Effector memory CD4-positive, alpha-beta T cell (primary cell): Measurements from ENCODE around the gene DQX1.
A peak's percentile ranks its signal among the peaks of the same experiment; 100 is the strongest.

ENCODE experiments used
- DNase-seq, 3 donors: peaks; one replicate each; pipeline ENCODE4 v3.0.0-alpha.2; 2020
- H3K27ac ChIP-seq: 2 replicates; pipeline ENCODE4 v1.7.0; 2013; ENCODE audit warnings: mild to moderate bottlenecking, low read length, moderate library complexity; ENCODE audit not compliant: insufficient read depth, poor library complexity, severe bottlenecking
- H3K27me3 ChIP-seq: replicated peaks from 2 replicates; pipeline ENCODE4 v1.7.0; 2013; ENCODE audit warnings: mild to moderate bottlenecking, low read length; ENCODE audit not compliant: insufficient read depth, control insufficient read depth, poor library complexity, severe bottlenecking
- H3K36me3 ChIP-seq: 2 replicates; pipeline ENCODE4 v1.7.0; 2013; ENCODE audit warnings: mild to moderate bottlenecking, low read length, moderate library complexity; ENCODE audit not compliant: control insufficient read depth, insufficient read depth
- H3K4me1 ChIP-seq: 2 replicates; pipeline ENCODE4 v1.7.0; 2013; ENCODE audit warnings: low read length, mild to moderate bottlenecking; ENCODE audit not compliant: control insufficient read depth, insufficient read depth, poor library complexity, severe bottlenecking
- H3K4me3 ChIP-seq: 2 replicates; pipeline ENCODE4 v1.7.0; 2013; ENCODE audit warnings: low read length, low read depth, mild to moderate bottlenecking; ENCODE audit not compliant: insufficient read depth, poor library complexity, severe bottlenecking
- H3K9me3 ChIP-seq: 2 replicates; pipeline ENCODE4 v1.7.0; 2013; ENCODE audit warnings: mild to moderate bottlenecking, low read length, moderate library complexity; ENCODE audit not compliant: control insufficient read depth

Gene DQX1

DNA sequence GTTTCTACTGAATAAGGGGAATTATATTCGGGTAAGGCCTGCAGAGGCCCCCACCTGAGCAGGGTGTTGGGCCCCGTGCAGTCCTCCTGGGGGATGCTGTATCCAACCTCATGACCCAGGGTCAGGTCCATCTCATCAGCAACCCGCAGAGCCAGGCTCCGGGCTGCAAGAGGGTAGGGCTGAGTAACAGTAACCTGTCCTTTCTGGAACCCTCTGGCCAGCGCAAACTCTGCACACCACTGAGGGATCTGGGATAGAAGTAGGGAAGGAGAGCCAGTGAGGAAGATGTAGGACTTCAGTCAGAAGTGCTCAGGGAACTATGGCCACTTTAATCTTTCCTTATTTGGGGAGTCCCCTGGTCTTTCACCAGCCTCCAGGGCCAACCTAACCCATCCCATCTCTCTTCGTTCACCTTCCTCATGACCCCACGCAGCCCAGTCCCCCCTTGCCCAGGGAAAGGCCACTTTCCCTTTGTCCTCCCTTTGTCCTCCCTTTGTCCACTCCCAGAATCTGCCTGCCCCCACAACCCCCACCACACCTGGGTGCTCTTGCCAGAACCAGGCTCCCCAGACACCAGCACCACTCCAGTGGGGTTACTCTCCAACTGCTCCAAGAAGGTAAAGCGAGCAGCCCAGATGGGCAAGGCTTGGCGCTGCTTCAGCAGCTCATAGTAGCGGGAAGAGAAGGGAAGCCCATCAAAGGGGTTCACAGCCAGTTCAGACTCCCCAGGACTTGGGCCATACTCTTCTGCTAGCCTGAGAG lies 895 bp downstream of the DQX1 start:
- no peak overlapping the region for H3K4me3 ChIP-seq
- peaks cover 11% of the 10 kb centered on the region for H3K4me1 ChIP-seq
- DNase-seq, result no peak
- peaks cover 21% of the 10 kb centered on the region for H3K36me3 ChIP-seq
- no peaks in the 10 kb centered on the region for H3K27me3 ChIP-seq
- no peak overlapping the region for H3K27ac ChIP-seq
- no peaks in the 10 kb centered on the region for H3K9me3 ChIP-seq

DNA sequence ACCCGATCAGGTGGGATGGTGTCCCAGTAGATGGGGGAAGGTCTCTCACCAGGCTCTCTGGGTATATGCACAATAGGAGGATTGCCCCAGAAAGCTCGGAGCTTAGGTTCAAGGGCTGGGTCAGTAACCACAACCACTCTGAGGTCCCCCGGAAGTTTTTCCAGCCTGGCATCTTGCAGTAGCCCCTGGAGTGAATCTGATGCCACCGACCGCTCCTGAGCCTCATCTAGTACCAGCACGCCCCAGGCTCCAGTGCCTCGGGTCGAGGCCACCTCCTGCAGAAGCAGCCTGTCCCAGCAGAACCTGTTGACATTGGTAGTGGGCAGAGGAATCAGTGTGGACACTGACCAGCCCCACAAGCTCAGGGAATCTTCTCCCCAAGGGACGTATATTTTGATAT lies 2.0 kb downstream of the DQX1 start:
- peaks cover 8% of the 10 kb centered on the region for H3K4me1 ChIP-seq
- no peak overlapping the region for H3K4me3 ChIP-seq
- no peaks in the 10 kb centered on the region for H3K9me3 ChIP-seq
- H3K27ac ChIP-seq, result no peak overlapping the region
- DNase-seq, result no peak
- H3K27me3 ChIP-seq, result peaks cover 9% of the 10 kb centered on the region
- peaks cover 21% of the 10 kb centered on the region for H3K36me3 ChIP-seq

DNA sequence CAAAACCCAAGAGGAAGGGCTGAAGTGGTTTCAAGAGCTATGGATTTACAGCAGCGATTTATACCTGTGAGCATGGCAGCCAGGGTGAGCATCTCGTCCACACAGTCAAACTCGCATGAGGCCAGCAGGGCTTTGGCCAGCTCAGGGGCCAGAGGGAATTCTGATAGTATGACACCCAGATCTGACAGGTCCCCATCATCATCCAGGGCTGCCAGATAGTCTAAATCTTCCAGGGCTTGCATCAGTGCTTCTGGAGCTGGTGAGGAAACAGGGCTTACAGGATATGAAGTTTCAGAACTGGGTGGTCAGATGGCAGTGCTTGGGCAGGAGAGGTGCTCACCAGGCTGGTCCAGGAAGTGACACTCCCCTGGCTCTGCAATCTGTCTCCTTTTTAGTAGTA lies 3.5 kb downstream of the DQX1 start:
- Histone ChIP-seq H3K27me3 (peaks cover 22% of the 10 kb centered on the region), H3K36me3 (peaks cover 14% of the 10 kb centered on the region), H3K4me3 (no peak overlapping the region), H3K4me1 (no peaks in the 10 kb centered on the region), H3K9me3 (no peaks in the 10 kb centered on the region), H3K27ac (no peak overlapping the region)
- DNase-seq, result no peak

DNA sequence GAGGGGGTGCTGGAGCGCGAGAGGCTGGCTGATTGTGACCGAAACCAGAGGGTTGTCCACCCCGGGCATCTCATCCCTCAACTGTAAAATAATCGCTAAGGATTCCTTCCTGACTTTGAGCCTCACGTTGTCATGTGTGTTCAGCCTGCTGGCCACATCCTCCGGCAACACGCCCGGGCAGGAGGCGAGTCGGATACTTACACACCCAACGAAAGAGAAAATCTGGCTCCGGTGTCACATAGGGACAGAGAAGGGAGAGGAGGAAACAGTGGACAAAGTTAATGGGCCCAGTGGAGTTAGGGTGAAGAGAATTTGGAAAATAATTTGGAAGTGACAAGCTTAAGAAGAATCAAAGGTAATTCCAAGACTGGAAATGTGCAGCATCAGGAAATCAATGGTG lies 9.4 kb downstream of the DQX1 start:
- Histone ChIP-seq H3K4me3 (peak overlapping the region; percentile 58), H3K9me3 (no peaks in the 10 kb centered on the region), H3K27ac (no peak overlapping the region), H3K36me3 (no peaks in the 10 kb centered on the region), H3K27me3 (peaks cover 58% of the 10 kb centered on the region), H3K4me1 (peaks cover 36% of the 10 kb centered on the region)
- no peak for DNase-seq

DNA sequence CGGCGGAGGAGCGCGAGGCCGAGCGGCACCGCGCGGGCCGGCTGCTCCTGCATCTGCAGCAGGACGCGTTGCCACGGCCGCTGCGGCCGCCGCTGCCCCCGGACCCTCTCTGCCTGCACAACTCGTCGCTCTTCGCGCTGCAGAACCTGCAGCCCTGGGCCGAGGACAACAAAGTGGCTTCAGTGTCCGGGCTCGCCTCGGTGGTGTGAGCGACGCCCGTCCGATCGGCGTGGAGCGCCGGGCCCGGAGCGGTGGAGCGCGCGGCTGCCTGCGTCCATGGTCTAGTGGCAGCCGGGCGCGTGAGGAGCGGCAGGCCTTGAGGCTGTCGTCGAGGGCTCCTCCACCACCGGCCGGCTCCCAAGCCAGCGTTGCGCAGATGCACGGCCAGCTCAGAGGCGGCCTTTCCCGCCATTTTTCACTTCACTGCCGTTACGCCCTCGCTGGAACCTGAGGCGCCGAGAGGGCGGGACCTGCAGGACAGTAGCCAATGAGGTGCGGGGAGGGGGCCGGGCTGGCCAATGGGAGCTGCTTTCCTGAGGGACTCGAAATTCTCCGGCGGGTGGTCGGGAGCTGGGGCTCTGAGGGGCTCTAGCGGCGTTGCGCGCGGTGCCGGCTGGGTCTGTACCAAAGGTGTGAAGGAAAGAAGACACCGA lies 9.9 kb downstream of the DQX1 start:
- peak; percentile 41 to 60 (median 58) for DNase-seq
- Histone ChIP-seq H3K27ac (no peak overlapping the region), H3K9me3 (no peaks in the 10 kb centered on the region), H3K27me3 (peaks cover 58% of the 10 kb centered on the region), H3K36me3 (no peaks in the 10 kb centered on the region), H3K4me1 (peaks cover 36% of the 10 kb centered on the region), H3K4me3 (peak overlapping the region; percentile 58)

DNA sequence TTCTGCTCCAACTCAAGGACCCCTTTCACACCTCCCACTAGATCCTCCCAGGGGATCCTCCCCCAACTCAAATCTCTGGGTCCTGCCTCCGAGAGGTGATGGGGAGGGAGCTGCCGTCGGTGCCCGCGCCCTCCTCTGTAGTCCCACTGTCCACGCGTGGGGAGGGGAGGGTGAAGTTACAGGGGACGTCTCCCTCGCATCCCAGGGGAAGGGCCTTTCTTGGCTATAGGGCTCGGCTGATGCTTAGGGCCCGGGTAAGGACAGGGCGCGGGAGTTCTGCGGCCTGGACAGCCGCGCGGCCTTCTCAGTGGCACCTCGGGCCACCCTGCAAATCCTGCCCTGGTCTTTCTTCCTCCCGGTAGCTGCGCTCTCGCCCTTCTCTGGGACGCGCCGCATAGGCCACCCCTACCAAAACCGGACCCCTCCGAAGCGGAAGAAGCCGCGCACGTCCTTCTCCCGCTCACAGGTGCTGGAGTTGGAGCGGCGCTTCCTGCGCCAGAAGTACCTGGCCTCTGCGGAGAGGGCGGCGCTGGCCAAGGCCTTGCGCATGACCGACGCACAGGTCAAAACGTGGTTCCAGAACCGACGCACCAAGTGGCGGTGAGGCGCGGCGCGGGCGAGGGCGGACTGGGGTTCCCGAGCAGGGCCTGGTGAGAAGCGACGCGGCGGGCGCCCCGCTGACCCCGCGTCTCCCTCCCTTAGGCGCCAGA lies 10.6 kb downstream of the DQX1 start:
- H3K4me1 ChIP-seq, result peaks cover 36% of the 10 kb centered on the region
- no peaks in the 10 kb centered on the region for H3K9me3 ChIP-seq
- DNase-seq, result no peak
- H3K36me3 ChIP-seq, result no peaks in the 10 kb centered on the region
- H3K27me3 ChIP-seq, result peaks cover 58% of the 10 kb centered on the region
- peak overlapping the region; percentile 58 for H3K4me3 ChIP-seq
- no peak overlapping the region for H3K27ac ChIP-seq

DNA sequence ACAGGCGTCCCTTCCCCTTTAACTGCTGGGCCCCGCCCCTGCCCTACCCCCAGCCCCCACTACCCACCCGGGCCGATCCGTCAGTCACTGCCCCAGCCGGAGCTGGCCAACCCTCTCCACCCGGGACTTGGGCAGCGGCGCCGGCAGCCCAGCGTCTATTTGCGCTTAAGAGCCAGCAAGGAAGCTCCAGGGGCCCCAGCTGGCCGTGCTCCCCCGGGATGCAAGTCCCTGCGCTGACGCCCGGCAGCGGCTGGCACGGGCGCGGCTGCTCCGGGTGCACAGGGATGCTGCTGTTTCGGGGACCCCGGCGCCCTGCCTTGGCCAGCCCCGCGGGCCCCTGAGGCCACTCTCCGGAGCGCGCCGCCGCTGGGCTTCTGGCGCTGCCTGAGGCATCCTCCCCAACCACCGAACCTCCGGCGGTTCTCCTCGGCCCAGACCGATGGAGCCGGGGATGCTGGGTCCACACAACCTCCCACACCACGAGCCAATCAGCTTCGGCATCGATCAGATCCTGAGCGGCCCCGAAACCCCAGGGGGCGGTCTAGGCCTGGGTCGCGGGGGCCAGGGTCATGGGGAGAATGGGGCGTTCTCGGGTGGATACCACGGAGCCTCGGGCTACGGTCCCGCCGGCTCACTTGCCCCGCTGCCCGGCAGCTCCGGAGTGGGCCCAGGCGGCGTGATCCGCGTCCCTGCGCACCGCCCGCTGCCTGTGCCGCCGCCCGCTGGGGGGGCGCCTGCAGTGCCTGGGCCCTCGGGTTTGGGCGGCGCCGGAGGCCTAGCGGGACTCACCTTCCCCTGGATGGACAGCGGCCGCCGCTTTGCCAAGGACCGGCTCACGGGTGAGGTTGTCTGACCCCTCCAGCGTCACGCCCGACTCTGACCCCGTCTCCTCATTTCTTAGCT lies 11.4 kb downstream of the DQX1 start, which contains the start of gene TLX2:
Gene TLX2 (plus strand): TSS at position 83 of the 903 bp plus-strand sequence. CDS start 357 bp downstream, at position 440.
- Histone ChIP-seq H3K27me3 (peaks cover 55% of the 10 kb centered on the region), H3K4me1 (peaks cover 36% of the 10 kb centered on the region), H3K4me3 (peak within 1 kb of the TSS; percentile 58), H3K9me3 (no peaks in the 10 kb centered on the region), H3K27ac (no peak within 1 kb of the TSS), H3K36me3 (no peaks in the 10 kb centered on the region)
- DNase-seq, result no peak

DNA sequence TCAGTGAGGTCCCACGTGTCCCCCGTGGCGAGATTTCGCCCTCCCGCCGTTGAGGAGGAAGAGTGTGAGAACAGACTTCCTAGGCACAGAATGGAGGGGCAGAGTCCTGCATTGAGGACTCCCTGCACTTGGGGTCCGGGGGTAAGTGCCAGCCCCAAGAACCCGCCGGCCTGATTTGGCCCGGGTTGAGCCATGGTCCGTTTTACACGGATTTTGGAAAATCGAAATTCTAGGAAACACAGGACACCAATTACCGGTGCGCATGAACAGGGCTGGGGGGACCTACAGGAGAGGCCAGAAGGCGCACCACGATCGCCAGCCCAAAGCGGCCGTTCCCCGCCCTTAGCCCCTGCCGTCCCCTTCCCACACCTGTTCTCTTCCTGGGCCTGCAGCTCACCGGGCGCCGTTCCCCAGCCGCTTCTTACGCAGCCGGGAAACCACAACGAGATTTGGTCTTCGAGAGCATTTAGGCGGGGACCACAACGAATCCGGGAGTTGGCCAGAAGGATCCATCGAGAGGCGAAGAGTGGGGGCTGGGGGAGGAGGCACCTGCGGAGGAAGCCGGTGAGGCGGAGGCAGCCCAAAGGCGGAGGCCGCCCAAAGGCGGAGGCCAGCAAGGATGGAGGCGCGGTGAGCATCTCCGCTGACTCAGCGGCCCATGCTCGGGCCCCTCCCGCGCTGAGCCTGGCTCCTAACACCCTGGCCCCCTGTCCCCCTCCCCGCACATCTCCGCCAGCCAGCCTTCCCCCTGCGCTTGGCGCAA lies 12.2 kb downstream of the DQX1 start:
- no peak overlapping the region for H3K27ac ChIP-seq

More for the DNA sequence above, 12.2 kb downstream of the DQX1 start:
- Histone ChIP-seq H3K4me3 (peak overlapping the region; percentile 58), H3K27me3 (peaks cover 47% of the 10 kb centered on the region), H3K4me1 (peaks cover 36% of the 10 kb centered on the region), H3K36me3 (no peaks in the 10 kb centered on the region), H3K9me3 (no peaks in the 10 kb centered on the region)
- no peak for DNase-seq
